Measurements from ENCODE around the gene MAPK7.

- TF ChIP-seq CTCF (conservative IDR thresholded peaks at IDR 0.05 in 1 of 2, IDR thresholded peaks at IDR 0.05 in 1 of 2; ENCODE audit: low read depth in 1 of 2, low read length in 2 of 2) = no peak
- TF ChIP-seq EZH2 (IDR thresholded peaks at IDR 0.05; ENCODE audit: low read length, missing control alignments) = no peak
Observed at GRCh38 chr17:19408346-19408710, 30.0 kb downstream of the MAPK7 start.

All from fibroblast of lung (primary cell).